Activated naive CD8-positive, alpha-beta T cell treated with anti-CD3 and anti-CD28 coated beads, Interleukin-2, amount 50 U/mL, for 24 hours (primary cell): ENCODE data around the gene ERAS.

Experiments used
- ATAC-seq: fragments of 150-1000 bp; cut with Tn5 transposase; one replicate; pipeline ENCODE4 v1.10.0; 2021
- DNase-seq: peaks from one replicate; pipeline ENCODE4 v3.0.0; 2021
- H3K27ac Mint-ChIP-seq: one replicate; pipeline ENCODE4 v1.8.0; 2021; ENCODE audit warnings: mild to moderate bottlenecking, mixed read lengths
- H3K27me3 Mint-ChIP-seq: one replicate; pipeline ENCODE4 v1.8.0; 2021; ENCODE audit warnings: mixed read lengths
- H3K36me3 Mint-ChIP-seq: one replicate; pipeline ENCODE4 v1.8.0; 2021; ENCODE audit warnings: low read depth, mixed read lengths
- H3K4me1 Mint-ChIP-seq: one replicate; pipeline ENCODE4 v1.8.0; 2021; ENCODE audit warnings: mixed read lengths
- H3K4me3 Mint-ChIP-seq: one replicate; pipeline ENCODE4 v1.8.0; 2021; ENCODE audit warnings: mild to moderate bottlenecking, moderate library complexity, mixed read lengths
- H3K9me3 Mint-ChIP-seq: one replicate; pipeline ENCODE4 v1.8.0; 2021; ENCODE audit warnings: mixed read lengths

ERAS gene

GRCh38 chrX:48790477-48790876, 35.8 kb upstream of the ERAS start:
- H3K9me3 Mint-ChIP-seq: no peaks in the 10 kb centered on the region
- no peaks in the 10 kb centered on the region for H3K36me3 Mint-ChIP-seq
- H3K27ac Mint-ChIP-seq: no peak overlapping the region
- H3K4me3 Mint-ChIP-seq: no peak overlapping the region
- peaks cover 4% of the 10 kb centered on the region for H3K27me3 Mint-ChIP-seq
- peaks cover 3% of the 10 kb centered on the region for H3K4me1 Mint-ChIP-seq
- no peak for DNase-seq
- ATAC-seq: no peak

- Mint-ChIP-seq H3K36me3 (no peaks in the 10 kb centered on the region), H3K4me1 (peaks cover 3% of the 10 kb centered on the region), H3K27ac (no peak overlapping the region), H3K27me3 (peaks cover 4% of the 10 kb centered on the region), H3K9me3 (no peaks in the 10 kb centered on the region), H3K4me3 (no peak overlapping the region)
- DNase-seq (no peak), ATAC-seq (no peak)
These were observed 35.1 kb upstream of the ERAS start for GRCh38 chrX:48791063-48791820.

GRCh38 chrX:48792219-48792618, 34.1 kb upstream of the ERAS start:
- H3K4me3 Mint-ChIP-seq: no peak overlapping the region
- no peak overlapping the region for H3K27ac Mint-ChIP-seq
- DNase-seq (no peak), ATAC-seq (no peak)
- H3K4me1 Mint-ChIP-seq: peaks cover 3% of the 10 kb centered on the region
- H3K27me3 Mint-ChIP-seq: peaks cover under 1% of the 10 kb centered on the region
- no peaks in the 10 kb centered on the region for H3K36me3 Mint-ChIP-seq
- H3K9me3 Mint-ChIP-seq: no peaks in the 10 kb centered on the region

- H3K27ac Mint-ChIP-seq: no peak overlapping the region
- DNase-seq (no peak), ATAC-seq (no peak)
- no peaks in the 10 kb centered on the region for H3K27me3 Mint-ChIP-seq
- no peaks in the 10 kb centered on the region for H3K9me3 Mint-ChIP-seq
- no peak overlapping the region for H3K4me3 Mint-ChIP-seq
- H3K36me3 Mint-ChIP-seq: no peaks in the 10 kb centered on the region
- peaks cover 3% of the 10 kb centered on the region for H3K4me1 Mint-ChIP-seq
These were observed 32.4 kb upstream of the ERAS start for GRCh38 chrX:48793935-48794334.

GRCh38 chrX:48794340-48794910, 31.9 kb upstream of the ERAS start:
- Mint-ChIP-seq H3K4me3 (no peak overlapping the region), H3K9me3 (no peaks in the 10 kb centered on the region), H3K4me1 (no peaks in the 10 kb centered on the region), H3K36me3 (no peaks in the 10 kb centered on the region), H3K27me3 (no peaks in the 10 kb centered on the region), H3K27ac (no peak overlapping the region)
- ATAC-seq (no peak), DNase-seq (no peak)

GRCh38 chrX:48794911-48795515, 31.3 kb upstream of the ERAS start:
- no peaks in the 10 kb centered on the region for H3K36me3 Mint-ChIP-seq
- DNase-seq: no peak
- no peaks in the 10 kb centered on the region for H3K9me3 Mint-ChIP-seq
- ATAC-seq: no peak
- H3K27ac Mint-ChIP-seq: no peak overlapping the region
- no peak overlapping the region for H3K4me3 Mint-ChIP-seq
- no peaks in the 10 kb centered on the region for H3K4me1 Mint-ChIP-seq
- no peaks in the 10 kb centered on the region for H3K27me3 Mint-ChIP-seq

GRCh38 chrX:48798318-48798717, 28.0 kb upstream of the ERAS start:
- H3K36me3 Mint-ChIP-seq: no peaks in the 10 kb centered on the region
- no peak for DNase-seq
- H3K9me3 Mint-ChIP-seq: no peaks in the 10 kb centered on the region

GRCh38 chrX:48800574-48801279, 25.6 kb upstream of the ERAS start:
- H3K9me3 Mint-ChIP-seq: no peaks in the 10 kb centered on the region
- peak overlapping the region; percentile 98 for H3K27ac Mint-ChIP-seq
- H3K27me3 Mint-ChIP-seq: no peaks in the 10 kb centered on the region
- ATAC-seq: no peak
- H3K36me3 Mint-ChIP-seq: peaks cover 6% of the 10 kb centered on the region
- H3K4me1 Mint-ChIP-seq: peaks cover 18% of the 10 kb centered on the region
- peak overlapping the region; percentile 95 for H3K4me3 Mint-ChIP-seq
- peak; percentile 6 for DNase-seq

More at GRCh38 chrX:48798318-48798717, 28.0 kb upstream of the ERAS start:
- no peak overlapping the region for H3K27ac Mint-ChIP-seq
- H3K27me3 Mint-ChIP-seq: no peaks in the 10 kb centered on the region
- H3K4me1 Mint-ChIP-seq: peaks cover 10% of the 10 kb centered on the region
- H3K4me3 Mint-ChIP-seq: no peak overlapping the region
- no peak for ATAC-seq

GRCh38 chrX:48801280-48802088, 24.8 kb upstream of the ERAS start, which contains the start of gene HDAC6:
HDAC6 (plus strand) TSS chrX:48802067; CDS start chrX:48802693, 626 bp downstream.
- Mint-ChIP-seq H3K9me3 (no peaks in the 10 kb centered on the region), H3K27me3 (no peaks in the 10 kb centered on the region), H3K36me3 (peaks cover 6% of the 10 kb centered on the region), H3K4me3 (peak within 1 kb of the TSS; percentile 95), H3K4me1 (peaks cover 26% of the 10 kb centered on the region), H3K27ac (peak within 1 kb of the TSS; percentile 98)
- peak; percentile 90 for DNase-seq
- peak; percentile 89 for ATAC-seq

GRCh38 chrX:48802089-48802904, 24.0 kb upstream of the ERAS start:
- H3K4me1 Mint-ChIP-seq: peaks cover 32% of the 10 kb centered on the region
- peak; percentile 51 for ATAC-seq
- no peaks in the 10 kb centered on the region for H3K9me3 Mint-ChIP-seq
- peak overlapping the region; percentile 95 for H3K4me3 Mint-ChIP-seq
- H3K36me3 Mint-ChIP-seq: peaks cover 10% of the 10 kb centered on the region
- peak; percentile 75 for DNase-seq
- no peaks in the 10 kb centered on the region for H3K27me3 Mint-ChIP-seq
- peak overlapping the region; percentile 98 for H3K27ac Mint-ChIP-seq

GRCh38 chrX:48802905-48803200, 23.5 kb upstream of the ERAS start:
- Mint-ChIP-seq H3K36me3 (peaks cover 10% of the 10 kb centered on the region), H3K9me3 (no peaks in the 10 kb centered on the region), H3K4me3 (peak overlapping the region; percentile 95), H3K27ac (peak overlapping the region; percentile 98), H3K27me3 (no peaks in the 10 kb centered on the region), H3K4me1 (peaks cover 32% of the 10 kb centered on the region)
- ATAC-seq (no peak), DNase-seq (no peak)

GRCh38 chrX:48806081-48806480, 20.2 kb upstream of the ERAS start:
- peaks cover 27% of the 10 kb centered on the region for H3K4me1 Mint-ChIP-seq
- DNase-seq: no peak
- no peaks in the 10 kb centered on the region for H3K27me3 Mint-ChIP-seq
- no peaks in the 10 kb centered on the region for H3K9me3 Mint-ChIP-seq
- H3K4me3 Mint-ChIP-seq: no peak overlapping the region
- no peak for ATAC-seq
- peak overlapping the region; percentile 9 for H3K27ac Mint-ChIP-seq
- H3K36me3 Mint-ChIP-seq: peaks cover 10% of the 10 kb centered on the region

- no peaks in the 10 kb centered on the region for H3K4me1 Mint-ChIP-seq
These were observed 12.7 kb upstream of the ERAS start for GRCh38 chrX:48813644-48814043.

More at GRCh38 chrX:48813644-48814043, 12.7 kb upstream of the ERAS start:
- Mint-ChIP-seq H3K27me3 (no peaks in the 10 kb centered on the region), H3K36me3 (peaks cover 2% of the 10 kb centered on the region), H3K27ac (no peak overlapping the region), H3K9me3 (no peaks in the 10 kb centered on the region), H3K4me3 (no peak overlapping the region)
- ATAC-seq (no peak), DNase-seq (no peak)
